Iris pigment epithelial cell (primary cell): Measurements from ENCODE around the gene THBS3.
"Not testable (repeated sequence)": the region's sequence is repeated elsewhere in the genome, so short reads cannot be mapped to it uniquely, and the experiment has no call there.

ENCODE experiments used
- DNase-seq: peaks from one replicate; pipeline ENCODE4 v3.0.0-alpha.2; 2011; ENCODE audit warnings: low read depth

THBS3 gene

GRCh38 chr1:155233502-155233901 lies 25.8 kb upstream of the THBS3 start:
- DNase-seq = not testable (repeated sequence)

GRCh38 chr1:155232001-155232978 lies 24.6 kb upstream of the THBS3 start:
- peak; percentile 45 for DNase-seq

- DNase-seq = not testable (repeated sequence)
Measured at GRCh38 chr1:155231302-155231701, 23.6 kb upstream of the THBS3 start.

GRCh38 chr1:155228096-155228427 lies 20.4 kb upstream of the THBS3 start:
- no peak for DNase-seq

- peak; percentile 100 for DNase-seq
Measured at GRCh38 chr1:155227261-155228095, 19.8 kb upstream of the THBS3 start.

- DNase-seq = peak; percentile 54
Measured at GRCh38 chr1:155226910-155227260, 19.2 kb upstream of the THBS3 start.

GRCh38 chr1:155226188-155226909 lies 18.7 kb upstream of the THBS3 start:
- peak; percentile 91 for DNase-seq

- DNase-seq = not testable (repeated sequence)
Measured at GRCh38 chr1:155225404-155225759, 17.7 kb upstream of the THBS3 start.

GRCh38 chr1:155223047-155223446 lies 15.3 kb upstream of the THBS3 start:
- DNase-seq = no peak

- DNase-seq = not testable (repeated sequence)
Measured at GRCh38 chr1:155220211-155220965, 12.7 kb upstream of the THBS3 start.

GRCh38 chr1:155219592-155220031 lies 11.9 kb upstream of the THBS3 start:
- peak; percentile 38 for DNase-seq

GRCh38 chr1:155218854-155219591 lies 11.3 kb upstream of the THBS3 start:
- peak; percentile 72 for DNase-seq

GRCh38 chr1:155214702-155215101 lies 7.0 kb upstream of the THBS3 start:
- DNase-seq = not testable (repeated sequence)

- DNase-seq = not testable (repeated sequence)
Measured at GRCh38 chr1:155212051-155212440, 4.3 kb upstream of the THBS3 start.

- not testable (repeated sequence) for DNase-seq
Measured at GRCh38 chr1:155211381-155212050, 3.8 kb upstream of the THBS3 start.

- DNase-seq = no peak
Measured at GRCh38 chr1:155210314-155211104, 2.8 kb upstream of the THBS3 start.

GRCh38 chr1:155209312-155209721 lies 1.6 kb upstream of the THBS3 start:
- no peak for DNase-seq

GRCh38 chr1:155208541-155209311 lies 1.0 kb upstream of the THBS3 start, which contains the start of gene MTX1:
Gene MTX1, plus strand, starts transcription at chr1:155208695. Its CDS starts 110 bp downstream, at chr1:155208805.
- peak; percentile 83 for DNase-seq
